C4-2B (cell line): Measurements from ENCODE around the gene GTPBP6.

Source experiments
- ZFX ChIP-seq: fragments of 450-650 bp; IDR thresholded peaks from 2 replicates; pipeline ENCODE4 v1.6.1; 2017
- TF ChIP-seq, protein P1 (sequence below): fragments of 450-650 bp; conservative IDR thresholded peaks from 2 replicates; pipeline ENCODE4 v1.5.1; 2017; ENCODE audit warnings: mild to moderate bottlenecking

DNA sequence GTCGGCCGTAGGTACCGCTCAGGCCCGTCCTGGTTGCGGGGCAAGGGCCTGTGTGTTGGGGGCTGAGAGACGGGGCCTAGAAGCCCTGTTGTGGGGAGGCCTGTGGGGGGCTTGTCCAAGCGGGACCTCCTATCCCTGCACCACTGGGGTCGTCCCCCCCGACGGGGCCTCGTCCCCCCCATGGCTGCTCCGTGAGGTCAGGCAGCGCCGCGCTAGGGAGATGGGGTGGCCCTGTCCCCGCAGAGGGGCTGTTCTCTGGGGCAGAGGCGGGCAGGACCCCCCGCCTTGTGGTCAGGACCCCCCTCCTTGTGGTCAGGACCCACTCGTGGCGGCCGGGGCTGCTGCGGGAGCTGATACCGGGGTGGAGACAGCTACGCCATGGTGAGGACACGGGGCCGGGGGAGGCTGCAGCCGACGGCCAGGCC is 12.1 kb upstream of the GTPBP6 start:
- TF ChIP-seq, protein P1, sequence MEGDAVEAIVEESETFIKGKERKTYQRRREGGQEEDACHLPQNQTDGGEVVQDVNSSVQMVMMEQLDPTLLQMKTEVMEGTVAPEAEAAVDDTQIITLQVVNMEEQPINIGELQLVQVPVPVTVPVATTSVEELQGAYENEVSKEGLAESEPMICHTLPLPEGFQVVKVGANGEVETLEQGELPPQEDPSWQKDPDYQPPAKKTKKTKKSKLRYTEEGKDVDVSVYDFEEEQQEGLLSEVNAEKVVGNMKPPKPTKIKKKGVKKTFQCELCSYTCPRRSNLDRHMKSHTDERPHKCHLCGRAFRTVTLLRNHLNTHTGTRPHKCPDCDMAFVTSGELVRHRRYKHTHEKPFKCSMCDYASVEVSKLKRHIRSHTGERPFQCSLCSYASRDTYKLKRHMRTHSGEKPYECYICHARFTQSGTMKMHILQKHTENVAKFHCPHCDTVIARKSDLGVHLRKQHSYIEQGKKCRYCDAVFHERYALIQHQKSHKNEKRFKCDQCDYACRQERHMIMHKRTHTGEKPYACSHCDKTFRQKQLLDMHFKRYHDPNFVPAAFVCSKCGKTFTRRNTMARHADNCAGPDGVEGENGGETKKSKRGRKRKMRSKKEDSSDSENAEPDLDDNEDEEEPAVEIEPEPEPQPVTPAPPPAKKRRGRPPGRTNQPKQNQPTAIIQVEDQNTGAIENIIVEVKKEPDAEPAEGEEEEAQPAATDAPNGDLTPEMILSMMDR = no peak
- no peak for TF ChIP-seq ZFX
